Measurements from ENCODE around the gene USP21. TPM values are rescaled to one million over a fixed set of nuclear protein-coding genes. Genes with fewer than 3 reads are reported as not detected.

Gene USP21
- total and polyA plus RNA-seq, 2 of the 13 experiments (the other 11 are each of a cell fraction or from before 2014, with no cell fraction given): 10.1 to 33.1 TPM

- no peak for TF ChIP-seq SP1 (IDR thresholded peaks at IDR 0.05)
- TF ChIP-seq SP1 (CRISPR knock-in tag; IDR thresholded peaks at IDR 0.05): peak; percentile 63
- TF ChIP-seq ZBTB40 (IDR thresholded peaks at IDR 0.05): peak; percentile 37; the same call in 1 of the 2 replicates
- peak; percentile 78 for TF ChIP-seq ZBTB40 (CRISPR knock-in tag; IDR thresholded peaks at IDR 0.05)
- TF ChIP-seq ZNF350 (CRISPR knock-in tag; IDR thresholded peaks at IDR 0.05; ENCODE audit: borderline replicate concordance, low read depth): peak; percentile 83; the same call in 1 of the 2 replicates
- TF ChIP-seq FOXM1 (CRISPR knock-in tag; IDR thresholded peaks at IDR 0.05): no peak
- no peak for TF ChIP-seq ZNF430 (CRISPR knock-in tag; IDR thresholded peaks at IDR 0.05)
- TF ChIP-seq HBP1 (CRISPR knock-in tag; IDR thresholded peaks at IDR 0.05; ENCODE audit: low read depth): no peak; the same call in 1 of the 2 replicates
- TF ChIP-seq THAP11 (CRISPR knock-in tag; IDR thresholded peaks at IDR 0.05): peak; percentile 89
- peak; percentile 51; the same call in 1 of the 2 replicates for TF ChIP-seq ZNF691 (CRISPR knock-in tag; IDR thresholded peaks at IDR 0.05; ENCODE audit: borderline replicate concordance, low read depth)
- TF ChIP-seq RFXAP (CRISPR knock-in tag; IDR thresholded peaks at IDR 0.05; ENCODE audit: borderline replicate concordance): peak; percentile 38; the same call in 1 of the 2 replicates
- TF ChIP-seq USF2 (IDR thresholded peaks at IDR 0.05; ENCODE audit: low read depth, low read length): no peak
- TF ChIP-seq USF2 (CRISPR knock-in tag; IDR thresholded peaks at IDR 0.05; ENCODE audit: borderline replicate concordance): no peak
Observed at GRCh38 chr1:161201836-161202712, 42.8 kb downstream of the USP21 start, which contains the start of gene NDUFS2 (continued).
